HepG2 (cell line): ENCODE data around the gene STPG2. TPM values are rescaled to one million over a fixed set of nuclear protein-coding genes. Genes with fewer than 3 reads are reported as not detected.

Experiments
- ATAC-seq: fragments of 200-7000 bp; cut with Tn5 transposase; 3 replicates; pipeline ENCODE4 v1.9.1; 2020; ENCODE audit warnings: mild to moderate bottlenecking, moderate library complexity
- BruUV-seq: library from RNA; stranded (reverse); fragments of 400-500 nt; replicated peaks from 2 replicates; lab custom pipeline; 2021; lab: Mats Ljungman, UMichigan
- CTCF ChIA-PET: fragments of 300-600 bp; formaldehyde crosslinking; extraction: SDS; loops from one replicate; lab custom pipeline; 2021; ENCODE audit warnings: low total read pairs, inconsistent platforms, low intra/inter-chr PET ratio; lab: Yijun Ruan, JAX
- POLR2A ChIA-PET: fragments of 350-600 bp; sonication (Branson Sonifier 250); formaldehyde crosslinking; loops from one replicate; lab custom pipeline; 2020; ENCODE audit warnings: antibody characterized with exemption, inconsistent platforms; lab: Yijun Ruan, JAX
- DNase-seq: peaks from one replicate; pipeline ENCODE4 v3.0.0-alpha.2; 2015; ENCODE audit warnings: low spot score
- FAIRE-seq: peaks from 3 replicates; lab custom pipeline; 2011; peaks lifted over from hg19 to GRCh38; lab: Jason Lieb, UNC
- H2AFZ ChIP-seq: one replicate; pipeline ENCODE4 v1.6.1; 2011; ENCODE audit warnings: low read length, inconsistent platforms
- H3K27ac ChIP-seq: fragments of 300-600 bp; 3 replicates; pipeline ENCODE4 v1.8.0; 2011; ENCODE audit warnings: mixed run types, mild to moderate bottlenecking, mixed read lengths, low read length, inconsistent platforms; ENCODE audit not compliant: insufficient read depth; ENCODE audit errors: extremely low read length
- H3K27me3 ChIP-seq, 2 experiments: fragments of 200-600 bp in 1 of 2; 2 replicates in 1 of 2; 3 replicates in 1 of 2; pipeline versions ENCODE4 v1.6.0 to v1.8.0; 2011; ENCODE audit warnings: low read length in 2 of 2, mild to moderate bottlenecking in 2 of 2, moderate library complexity in 2 of 2, inconsistent platforms in 1 of 2; ENCODE audit not compliant: insufficient read depth in 2 of 2, control insufficient read depth in 1 of 2
- H3K36me3 ChIP-seq, 2 experiments: fragments of 200-600 bp in 1 of 2; replicated peaks in 1 of 2; 2 replicates in 1 of 2; 3 replicates in 1 of 2; pipeline versions ENCODE4 v1.5.1 to v1.8.0; 2011; ENCODE audit warnings: low read length in 2 of 2, inconsistent platforms in 1 of 2; ENCODE audit not compliant: insufficient read depth in 2 of 2, control insufficient read depth in 1 of 2
- H3K4me1 ChIP-seq: 2 replicates; pipeline ENCODE4 v1.5.1; 2012; ENCODE audit warnings: low read length, inconsistent platforms; ENCODE audit not compliant: insufficient read depth
- H3K4me2 ChIP-seq: 2 replicates; pipeline ENCODE4 v1.6.0; 2011; ENCODE audit warnings: low read depth, low read length, inconsistent platforms
- H3K4me3 ChIP-seq, 3 experiments: fragments of 200-600 bp in 1 of 3; sonication (generic), shearing (Covaris generic) in 1 of 3; replicated peaks in 1 of 3; 2 replicates each; pipeline ENCODE4 v1.5.1; 2011 to 2016; ENCODE audit warnings: low read length in 3 of 3, inconsistent platforms in 2 of 3, low read depth in 2 of 3, mild to moderate bottlenecking in 2 of 3, control low read depth in 1 of 3, mixed read lengths in 1 of 3; ENCODE audit not compliant: insufficient read depth in 1 of 3
- H3K79me2 ChIP-seq: one replicate; pipeline ENCODE4 v1.6.1; 2011; ENCODE audit warnings: low read length, inconsistent platforms; ENCODE audit not compliant: insufficient read depth
- H3K9ac ChIP-seq: 2 replicates; pipeline ENCODE4 v1.6.0; 2011; ENCODE audit warnings: mild to moderate bottlenecking, low read depth, low read length, inconsistent platforms; ENCODE audit not compliant: insufficient read depth
- H3K9me3 ChIP-seq: 2 replicates; pipeline ENCODE4 v1.5.1; 2012; ENCODE audit warnings: mild to moderate bottlenecking, low read length
- H4K20me1 ChIP-seq: 2 replicates; pipeline ENCODE4 v1.6.0; 2011; ENCODE audit warnings: inconsistent platforms, mild to moderate bottlenecking, low read length, moderate library complexity; ENCODE audit not compliant: insufficient read depth
- CTCF ChIP-seq: sonication (generic); formaldehyde crosslinking; IDR thresholded peaks from 2 replicates; pipeline ENCODE4 v1.5.0; 2020; ENCODE audit warnings: mild to moderate bottlenecking, missing genetic modification reagents, moderate library complexity
- GFI1 ChIP-seq: sonication (generic); formaldehyde crosslinking; IDR thresholded peaks from 2 replicates; pipeline ENCODE4 v1.5.0; 2020; ENCODE audit warnings: missing genetic modification reagents, mild to moderate bottlenecking, borderline replicate concordance
- STAG1 ChIP-seq: sonication (generic); formaldehyde crosslinking; IDR thresholded peaks from 2 replicates; pipeline ENCODE4 v1.4.0; 2020; ENCODE audit warnings: missing genetic modification reagents
- TRIM24 ChIP-seq: sonication (generic); formaldehyde crosslinking; IDR thresholded peaks from 2 replicates; pipeline ENCODE4 v1.8.0; 2022; ENCODE audit warnings: mild to moderate bottlenecking, missing genetic modification reagents
- ZBTB3 ChIP-seq: sonication (generic); formaldehyde crosslinking; IDR thresholded peaks from 2 replicates; pipeline ENCODE4 v1.4.0; 2020; ENCODE audit warnings: low read depth, mild to moderate bottlenecking, moderate library complexity, missing genetic modification reagents, borderline replicate concordance
- ZNF205 ChIP-seq: IDR thresholded peaks from 2 replicates; pipeline ENCODE4 v1.6.1; 2018; ENCODE audit warnings: missing biosample characterization, missing genetic modification reagents
- ZNF281 ChIP-seq: sonication (generic); formaldehyde crosslinking; IDR thresholded peaks from 2 replicates; pipeline ENCODE4 v1.4.0; 2020; ENCODE audit warnings: missing genetic modification reagents, borderline replicate concordance
- WGBS: methylation state at CpG from one replicate; pipeline ENCODE4 v1.1.6; 2017; ENCODE audit warnings: low lambda C conversion rate; 5-methylcytosine and 5-hydroxymethylcytosine counted together
- in situ Hi-C: cut with HindIII; loops from 2 replicates; pipeline ENCODE4 v1.10.0; 2017; ENCODE audit warnings: low pct_unique_long_range_greater_than_20kb; ENCODE audit not compliant: extremely low pct_ligation_motif_present
- intact Hi-C: fragments of 100-400 bp; cut with micrococcal nuclease; formaldehyde crosslinking; loops from one replicate; pipeline ENCODE4 v1.10.0; 2022; ENCODE audit not compliant: unreplicated experiment
- polyA plus RNA-seq, 8 experiments: library from polyadenylated mRNA; depleted of rRNA in 3 of 8; stranded (reverse) in 7 of 8; unstranded in 1 of 8; fragments of >200 nt; fragmentation: Illumina TruSeq in 4 of 8; extraction: Trizol in 4 of 8; gene quantifications; 2 replicates each; pipeline versions ENCODE4 v1.2.1 to v1.2.3, GENCODE V29; 2011 to 2016; ENCODE audit warnings: low read depth in 4 of 8, missing spikeins in 1 of 8, mixed read lengths in 1 of 8; ENCODE audit not compliant: insufficient read depth in 1 of 8
- total RNA-seq, 5 experiments: library from RNA; depleted of rRNA; stranded (reverse); fragments of >200 nt; fragmentation: Illumina TruSeq; extraction: Trizol; gene quantifications; 2 replicates each; pipeline ENCODE4 v1.2.3, GENCODE V29; 2016; ENCODE audit warnings: low read depth in 1 of 5

The STPG2 gene
- total and polyA plus RNA-seq, 2 of the 13 experiments (the other 11 are each of a cell fraction or from before 2014, with no cell fraction given), result 0.07 TPM; not detected in 1

GRCh38 chr4:97720869-97721432 lies 422.3 kb downstream of the STPG2 start:
- H4K20me1 ChIP-seq, result no peaks in the 10 kb centered on the region
- 1% methylated on average over 4 of the region's 4 CpGs for whole genome bisulfite sequencing
- BruUV-seq, result no TSS peak
- intact Hi-C loops (no loop called here), in situ Hi-C loops (no loop called here)
- no peak overlapping the region for H3K9ac ChIP-seq
- H3K36me3 ChIP-seq, result no peaks in the 10 kb centered on the region
- no peak overlapping the region for H3K4me3 ChIP-seq
- H2AFZ ChIP-seq, result no peak overlapping the region
- ATAC-seq (no peak), FAIRE-seq (peak; percentile 15), DNase-seq (peak; percentile 4)
- H3K9me3 ChIP-seq, result no peaks in the 10 kb centered on the region
- TF ChIP-seq ZNF205 (CRISPR knock-in tag) (no peak), GFI1 (CRISPR knock-in tag) (no peak), STAG1 (CRISPR knock-in tag) (peak; percentile 20; the same call in 1 of the 2 replicates), TRIM24 (CRISPR knock-in tag) (no peak), CTCF (CRISPR knock-in tag) (0 out of 2 replicates have a peak, but pooled peaks have one; percentile 15), ZBTB3 (no peak), ZNF281 (CRISPR knock-in tag) (no peak)
- no peaks in the 10 kb centered on the region for H3K79me2 ChIP-seq
- H3K4me2 ChIP-seq, result no peak overlapping the region
- no peaks in the 10 kb centered on the region for H3K27me3 ChIP-seq
- ChIA-PET CTCF (no interaction called here), POLR2A (no interaction called here)
- H3K4me1 ChIP-seq, result no peaks in the 10 kb centered on the region
- no peak overlapping the region for H3K27ac ChIP-seq
